Effector CD8-positive, alpha-beta T cell (primary cell): ENCODE measurements around the gene SLC29A4.
"Not testable (repeated sequence)": the region's sequence is repeated elsewhere in the genome, so short reads cannot be mapped to it uniquely, and the experiment has no call there.

Source experiments
- DNase-seq: peaks from one replicate; lab custom pipeline; 2025; lab: John Stamatoyannopoulos, UW

The SLC29A4 gene

DNA sequence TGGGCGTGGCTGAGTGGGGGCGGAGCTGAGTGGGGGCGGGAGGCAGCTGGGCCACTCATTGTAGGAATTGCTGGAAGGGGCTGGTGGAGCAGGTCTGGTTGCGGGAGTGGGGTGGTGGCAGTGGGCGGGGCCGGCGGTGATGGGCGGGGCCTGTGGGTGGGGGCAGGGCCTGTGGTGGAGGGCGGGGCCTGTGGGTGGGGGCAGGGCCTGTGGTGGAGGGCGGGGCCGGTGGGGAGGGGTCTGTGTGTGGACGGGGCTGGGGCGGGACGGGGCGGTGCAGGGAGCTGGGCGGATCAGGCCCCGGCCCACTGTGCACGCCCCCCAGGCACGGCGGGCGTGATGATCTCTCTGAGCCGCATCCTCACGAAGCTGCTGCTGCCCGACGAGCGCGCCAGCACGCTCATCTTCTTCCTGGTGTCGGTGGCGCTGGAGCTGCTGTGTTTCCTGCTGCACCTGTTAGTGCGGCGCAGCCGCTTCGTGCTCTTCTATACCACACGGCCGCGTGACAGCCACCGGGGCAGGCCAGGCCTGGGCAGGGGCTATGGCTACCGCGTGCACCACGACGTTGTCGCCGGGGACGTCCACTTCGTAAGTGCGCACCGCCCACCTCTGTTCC, 14.0 kb downstream of the SLC29A4 start:
- peak; percentile 68 for DNase-seq

DNA sequence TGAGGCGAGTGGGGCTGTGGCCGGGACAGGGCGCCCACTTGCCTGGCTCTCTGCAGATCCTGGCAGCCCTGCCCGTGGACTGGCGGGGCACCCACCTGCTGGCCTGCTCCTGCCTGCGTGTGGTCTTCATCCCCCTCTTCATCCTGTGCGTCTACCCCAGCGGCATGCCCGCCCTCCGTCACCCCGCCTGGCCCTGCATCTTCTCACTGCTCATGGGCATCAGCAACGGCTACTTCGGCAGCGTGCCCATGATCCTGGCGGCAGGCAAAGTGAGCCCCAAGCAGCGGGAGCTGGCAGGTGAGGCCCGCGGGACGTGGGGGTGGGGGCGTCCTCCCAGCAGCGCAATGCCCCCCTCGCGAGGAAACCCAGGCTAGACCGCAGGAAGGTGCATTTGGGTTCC, 17.6 kb downstream of the SLC29A4 start:
- no peak for DNase-seq

DNA sequence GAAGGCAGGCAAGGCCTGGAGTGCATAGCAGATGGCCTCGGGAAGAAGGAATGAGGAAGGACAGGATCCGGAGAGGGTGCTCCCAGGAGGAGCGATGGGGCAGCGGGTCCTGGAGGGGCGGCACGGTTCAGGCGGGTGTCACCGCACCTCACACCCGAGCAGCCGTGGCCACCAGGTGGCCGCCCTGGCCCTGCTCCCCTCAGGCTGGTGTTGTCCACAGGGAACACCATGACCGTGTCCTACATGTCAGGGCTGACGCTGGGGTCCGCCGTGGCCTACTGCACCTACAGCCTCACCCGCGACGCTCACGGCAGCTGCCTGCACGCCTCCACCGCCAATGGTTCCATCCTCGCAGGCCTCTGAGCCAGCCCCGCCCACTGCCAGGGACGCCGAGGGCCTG, 19.8 kb downstream of the SLC29A4 start:
- no peak for DNase-seq

DNA sequence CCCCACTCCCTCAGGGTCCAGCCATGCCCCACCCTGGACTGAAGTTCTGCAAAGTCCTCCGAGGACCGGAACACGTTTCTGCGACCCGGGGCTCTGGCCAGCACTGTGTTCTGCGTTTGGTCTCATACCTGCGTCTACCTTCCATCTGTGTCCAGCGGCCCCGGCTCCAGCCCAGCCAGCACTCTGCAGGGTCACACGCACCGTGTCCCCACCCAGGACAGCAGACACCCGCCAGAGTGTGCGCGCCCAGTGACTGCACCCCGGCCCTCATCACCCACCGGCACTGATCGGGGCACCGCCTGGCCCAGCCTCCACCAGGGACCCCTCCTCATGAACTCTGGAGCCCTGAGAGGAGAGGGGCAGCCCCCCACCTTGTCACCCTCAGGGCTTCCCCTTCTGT, 20.3 kb downstream of the SLC29A4 start:
- DNase-seq, result no peak

DNA sequence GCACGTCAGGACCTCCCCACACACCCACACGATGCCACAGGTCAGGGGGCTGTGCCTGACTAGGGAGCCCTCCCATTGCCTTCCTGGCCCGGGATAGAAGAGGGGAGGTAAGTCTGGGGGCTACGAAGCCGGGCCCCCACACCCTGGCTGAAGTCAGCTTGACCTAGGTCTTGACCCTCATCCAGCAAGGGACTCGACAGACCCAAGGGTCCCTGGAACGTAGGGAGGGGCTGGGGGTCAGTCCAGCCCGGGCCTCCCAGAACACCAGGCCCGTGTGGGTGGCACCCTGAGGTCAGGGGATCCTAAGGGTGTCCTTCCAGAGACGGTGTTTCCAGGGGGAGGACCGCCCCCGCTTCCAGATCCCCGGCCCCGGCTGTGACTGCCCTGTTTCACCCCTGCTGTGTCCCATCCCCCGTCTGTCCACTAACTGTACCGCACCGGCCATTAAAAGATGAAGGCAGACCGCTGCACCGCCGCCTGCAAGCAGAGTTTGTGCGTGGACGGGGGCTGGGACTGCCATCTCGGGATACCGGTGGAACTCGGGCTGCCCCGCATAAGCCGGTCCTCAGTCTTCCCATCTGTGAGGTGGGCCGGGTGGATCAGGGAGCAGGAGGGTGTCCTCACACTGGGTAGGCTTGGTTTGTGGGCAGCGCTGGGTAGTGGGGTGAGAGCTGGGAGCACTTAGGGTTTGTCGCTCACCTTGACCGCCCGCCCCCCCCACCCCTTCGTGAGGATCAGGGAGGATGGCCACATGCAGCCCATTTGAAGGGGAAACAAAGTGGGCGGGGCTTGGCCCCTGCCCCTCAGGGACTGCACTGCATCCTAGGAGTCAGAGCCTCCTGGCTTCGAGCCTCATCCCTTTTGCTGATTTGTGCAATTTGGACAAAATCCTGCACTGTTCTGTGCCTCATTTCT, 21.1 kb downstream of the SLC29A4 start:
- DNase-seq, result no peak

DNA sequence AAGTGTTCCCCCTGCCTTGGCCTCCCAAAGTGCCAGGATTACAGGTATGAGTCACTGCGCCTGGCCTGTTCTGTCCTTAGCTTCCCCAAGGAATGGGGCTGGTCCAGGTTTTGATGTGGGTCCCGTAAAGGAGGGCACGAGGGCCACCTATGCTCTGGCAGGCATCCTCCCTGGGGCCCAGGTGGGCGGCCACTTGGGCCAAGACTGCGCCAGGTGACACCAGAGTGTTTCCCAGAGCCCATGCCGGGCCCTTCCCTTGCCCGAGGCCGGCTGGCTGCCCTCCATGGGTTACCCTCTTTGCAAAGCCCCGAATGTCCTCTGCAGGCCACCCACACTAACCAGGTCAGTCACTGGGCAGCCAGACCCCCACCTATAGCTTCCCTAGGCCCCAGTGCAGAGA, 22.3 kb downstream of the SLC29A4 start:
- DNase-seq, result not testable (repeated sequence)

DNA sequence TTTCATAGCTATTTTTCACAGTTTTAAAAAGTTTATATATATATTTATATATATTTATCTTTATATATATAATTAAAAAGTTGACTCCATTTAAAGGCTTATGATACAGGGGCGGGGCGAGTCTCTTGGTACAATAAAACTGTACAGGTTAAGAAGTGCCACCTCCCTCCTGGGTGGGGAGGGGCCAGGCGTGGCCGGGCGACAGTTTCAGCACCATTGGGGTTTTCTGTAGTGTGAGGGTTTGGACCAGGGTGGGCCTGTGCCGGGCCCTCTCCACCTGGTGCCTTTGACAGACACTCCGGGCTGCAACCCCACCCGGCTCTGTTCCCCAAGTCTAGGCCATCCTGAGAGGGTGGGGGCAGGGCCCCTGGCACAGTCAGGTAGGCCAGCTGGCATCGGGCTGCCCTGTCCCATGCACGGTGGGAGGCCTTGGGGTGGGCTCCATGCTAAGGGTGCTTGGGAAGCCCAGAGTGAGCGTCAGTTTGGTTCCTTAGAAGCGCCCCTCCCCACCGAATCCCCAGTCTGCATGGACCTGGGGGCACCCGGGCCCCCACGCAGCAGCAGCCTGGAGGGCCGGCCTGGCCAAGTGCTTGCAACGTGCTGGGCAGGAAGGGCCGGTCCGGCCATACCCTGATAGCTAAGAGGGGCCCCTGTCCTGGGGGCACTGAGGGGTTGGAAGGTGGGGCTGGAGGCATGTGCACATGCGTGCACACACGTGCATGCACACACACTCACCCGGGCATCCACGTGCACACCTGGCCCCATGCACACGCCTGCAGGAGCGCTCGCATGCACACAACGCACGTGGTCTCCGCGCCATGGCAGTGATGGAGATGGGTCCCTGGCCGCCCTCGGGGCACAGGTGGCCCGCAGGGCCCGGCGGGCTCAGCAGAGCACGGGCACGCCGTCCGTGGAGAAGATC, 24.7 kb downstream of the SLC29A4 start:
- not testable (repeated sequence) for DNase-seq

DNA sequence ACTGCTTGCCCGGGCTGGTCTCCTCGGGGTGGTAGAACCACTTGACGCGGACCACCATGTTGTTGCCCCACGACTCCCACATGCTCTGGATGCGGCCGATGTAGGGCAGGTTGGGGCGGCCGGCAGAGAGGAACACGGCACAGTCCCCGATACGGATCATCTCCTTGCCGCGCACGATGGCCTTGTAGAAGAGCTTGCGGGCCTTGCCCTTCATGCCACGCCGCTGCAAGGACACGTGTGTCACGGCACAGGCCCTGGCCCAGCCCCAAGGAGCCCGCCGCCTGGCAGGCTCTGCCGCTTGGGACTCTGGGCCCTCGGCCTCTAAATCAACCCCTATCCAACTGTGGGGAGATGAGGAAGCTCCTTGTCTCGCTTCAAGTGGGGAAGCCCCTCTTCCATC, 26.4 kb downstream of the SLC29A4 start:
- no peak for DNase-seq

DNA sequence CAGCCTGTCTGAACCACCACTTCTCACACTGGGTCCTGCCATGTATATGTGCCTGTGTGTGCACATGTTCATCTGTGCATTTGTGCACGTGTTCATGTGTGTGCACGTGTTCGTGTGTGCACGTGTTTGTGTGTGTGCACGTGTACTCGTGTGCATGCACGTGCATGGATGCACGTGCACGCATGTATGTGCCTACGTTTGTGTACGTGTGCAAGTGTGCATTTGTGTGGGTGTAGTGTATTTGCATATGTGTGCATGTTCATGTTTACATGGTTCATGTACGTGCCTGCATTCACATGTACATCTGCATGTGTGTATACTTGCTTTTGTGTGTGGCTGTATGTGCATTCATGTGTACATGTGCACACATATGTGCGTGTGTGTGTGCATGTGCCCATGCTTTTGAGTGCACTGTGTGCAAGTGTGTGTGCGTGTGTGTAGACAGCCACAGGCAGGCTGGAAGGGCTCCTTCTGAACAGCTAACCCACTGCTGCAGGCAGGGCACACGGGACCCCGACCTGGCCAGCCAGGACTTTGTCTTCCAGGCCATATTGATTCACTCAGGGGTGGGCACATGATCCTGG, 28.2 kb downstream of the SLC29A4 start:
- DNase-seq, result no peak

DNA sequence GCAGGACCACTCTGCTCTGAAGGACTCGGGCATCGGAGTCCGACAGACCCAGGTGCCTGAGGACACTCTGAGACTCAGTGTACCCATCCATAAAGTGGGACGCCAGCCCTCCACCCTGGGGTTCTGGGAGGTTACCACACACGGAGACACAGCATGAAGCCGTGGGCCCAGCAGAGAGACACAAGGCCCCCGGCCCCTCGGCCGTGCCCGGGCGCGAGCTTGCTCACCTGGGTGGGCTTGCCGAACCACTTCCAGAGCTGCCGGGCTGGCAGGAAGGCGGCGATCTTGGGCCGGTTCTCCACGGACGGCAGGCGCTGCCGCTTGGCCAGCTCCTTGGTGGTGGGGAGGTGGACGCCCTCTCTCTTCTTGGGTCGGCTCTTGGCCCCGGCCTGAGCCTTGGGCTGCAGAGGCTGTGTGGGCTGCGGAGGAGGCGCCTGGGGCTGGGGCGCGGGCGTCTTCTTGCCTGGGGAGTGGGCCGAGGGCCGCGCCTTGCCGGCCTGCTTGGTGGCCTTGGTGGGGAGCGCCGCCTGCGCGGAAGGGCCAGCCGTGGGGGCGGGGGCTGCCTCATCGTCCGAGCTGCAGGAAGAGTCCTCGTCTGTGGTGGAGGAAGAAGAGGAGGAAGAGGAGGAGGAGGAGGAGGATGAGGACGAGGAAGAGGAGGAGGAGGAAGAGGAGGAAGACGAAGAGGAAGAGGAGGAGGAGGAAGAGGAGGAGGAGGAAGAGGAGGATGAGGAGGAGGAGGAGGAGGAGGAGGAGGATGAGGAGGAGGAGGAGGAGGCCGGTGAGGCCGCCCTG, 29.7 kb downstream of the SLC29A4 start:
- DNase-seq, result not testable (repeated sequence)

DNA sequence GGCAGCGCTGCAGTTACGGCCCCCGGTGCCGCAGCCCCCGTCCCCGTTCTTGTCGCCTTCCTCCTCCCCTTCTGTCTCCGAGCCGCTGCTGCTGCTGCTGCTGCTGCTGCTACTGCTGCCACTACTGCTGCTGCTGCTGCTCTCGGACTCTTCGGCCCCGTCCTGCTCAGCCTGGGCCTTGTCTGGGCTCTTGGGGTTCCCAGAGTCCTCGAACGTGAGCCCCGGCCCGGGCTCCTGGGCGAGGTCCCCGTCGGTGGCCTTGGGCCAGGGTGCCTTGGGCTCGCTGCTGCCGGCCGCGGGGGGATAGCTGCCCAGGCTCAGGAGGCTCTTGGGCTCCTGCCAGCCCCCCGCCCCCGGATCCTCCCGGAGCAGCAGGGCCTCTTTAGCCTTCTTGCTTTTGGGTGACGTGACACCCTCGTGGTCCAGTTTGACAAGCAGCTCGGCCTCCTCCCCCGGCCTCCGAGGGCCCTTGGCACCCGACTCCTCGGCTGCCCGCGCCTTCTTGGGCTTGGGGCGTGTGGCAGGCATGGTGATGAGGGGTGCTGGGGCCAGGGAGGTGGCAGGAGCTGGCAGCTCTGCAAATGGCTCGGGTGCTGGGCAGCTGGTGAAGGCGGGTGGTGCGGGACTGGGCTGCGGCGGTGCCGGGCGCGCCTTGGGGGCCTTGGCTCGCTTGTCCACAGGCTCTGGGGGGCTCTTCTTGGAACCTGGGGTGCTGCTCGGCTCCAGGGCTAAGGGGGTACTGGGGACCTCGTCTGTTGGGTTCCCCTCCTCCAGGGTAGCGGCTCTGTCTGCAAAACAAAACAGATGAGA, 30.5 kb downstream of the SLC29A4 start:
- not testable (repeated sequence) for DNase-seq

DNA sequence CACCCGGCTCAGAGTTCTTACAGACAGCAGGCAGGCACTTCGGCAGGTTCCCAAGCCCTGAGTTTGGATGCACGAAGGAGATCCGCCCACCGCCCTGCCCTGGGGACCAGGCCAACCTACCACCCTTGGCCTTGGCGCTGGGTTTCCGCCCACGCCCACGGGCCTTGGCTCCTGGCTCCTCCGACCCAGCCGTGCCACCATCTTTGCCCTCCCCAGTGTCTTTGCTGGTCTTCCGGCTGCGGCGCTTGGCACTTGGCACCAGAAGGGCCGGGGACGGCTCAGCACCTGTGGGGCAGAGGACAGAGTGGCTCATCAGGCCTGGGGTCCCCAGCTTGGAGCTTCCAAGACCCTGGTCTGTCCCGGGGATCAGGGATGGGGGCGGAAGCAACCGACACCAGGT, 32.1 kb downstream of the SLC29A4 start:
- DNase-seq, result no peak

DNA sequence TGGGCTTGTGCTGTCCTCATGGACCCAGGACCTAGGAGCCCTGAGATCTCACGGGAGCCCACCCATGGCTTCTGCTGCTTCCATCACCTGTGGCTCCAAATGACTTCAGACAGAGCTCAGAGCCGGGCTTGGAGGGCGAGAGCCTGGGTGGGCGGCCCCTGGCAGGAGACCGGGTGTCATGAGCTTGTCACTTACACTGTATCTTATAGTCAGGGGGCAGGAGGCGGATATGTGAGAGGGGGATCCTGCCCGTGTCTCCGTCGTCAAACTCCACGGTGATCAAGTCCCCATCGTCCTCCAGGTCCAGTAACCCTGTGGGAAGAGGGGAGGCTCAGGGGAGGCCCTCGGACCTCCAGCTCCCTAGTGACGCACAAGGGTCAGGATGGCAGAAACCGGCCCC, 33.0 kb downstream of the SLC29A4 start:
- DNase-seq, result no peak

DNA sequence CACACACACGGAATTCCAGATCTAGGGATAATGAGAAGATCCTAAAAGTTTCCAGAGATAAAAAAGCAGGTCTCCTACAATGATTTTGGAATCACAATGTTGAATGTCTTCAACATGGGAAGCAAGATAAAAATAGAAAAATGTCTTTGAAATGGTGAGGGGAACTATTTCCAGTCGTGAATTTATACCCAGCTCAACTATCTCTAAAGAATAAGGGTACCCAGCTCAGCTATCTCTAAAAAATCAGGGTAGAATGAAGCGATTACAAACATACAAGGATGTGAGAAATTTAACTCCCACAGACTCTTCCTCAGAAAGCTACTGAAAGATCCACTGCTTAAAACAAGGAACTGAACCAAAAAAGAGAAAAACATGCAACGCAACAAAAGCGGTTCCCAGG, 35.9 kb downstream of the SLC29A4 start:
- not testable (repeated sequence) for DNase-seq

DNA sequence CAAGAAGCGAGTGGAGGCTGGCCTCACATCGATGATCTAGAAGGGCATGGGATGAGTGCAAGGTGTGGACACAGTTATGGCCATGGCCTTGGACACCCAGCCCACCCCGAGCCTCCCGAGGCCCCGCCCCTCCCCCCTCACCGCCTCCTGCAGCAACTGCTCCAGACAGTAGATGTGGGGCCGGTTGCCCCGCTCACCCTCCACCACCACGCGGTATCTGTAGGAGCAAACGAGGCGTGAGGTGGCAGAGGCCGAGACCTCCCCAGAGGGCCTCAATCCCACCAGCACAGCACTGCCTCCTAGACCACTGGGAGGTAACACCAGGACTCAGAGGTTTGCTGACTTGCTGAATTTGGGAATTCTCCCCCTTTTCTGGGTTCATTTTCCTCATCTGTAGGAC, 37.6 kb downstream of the SLC29A4 start:
- no peak for DNase-seq

DNA sequence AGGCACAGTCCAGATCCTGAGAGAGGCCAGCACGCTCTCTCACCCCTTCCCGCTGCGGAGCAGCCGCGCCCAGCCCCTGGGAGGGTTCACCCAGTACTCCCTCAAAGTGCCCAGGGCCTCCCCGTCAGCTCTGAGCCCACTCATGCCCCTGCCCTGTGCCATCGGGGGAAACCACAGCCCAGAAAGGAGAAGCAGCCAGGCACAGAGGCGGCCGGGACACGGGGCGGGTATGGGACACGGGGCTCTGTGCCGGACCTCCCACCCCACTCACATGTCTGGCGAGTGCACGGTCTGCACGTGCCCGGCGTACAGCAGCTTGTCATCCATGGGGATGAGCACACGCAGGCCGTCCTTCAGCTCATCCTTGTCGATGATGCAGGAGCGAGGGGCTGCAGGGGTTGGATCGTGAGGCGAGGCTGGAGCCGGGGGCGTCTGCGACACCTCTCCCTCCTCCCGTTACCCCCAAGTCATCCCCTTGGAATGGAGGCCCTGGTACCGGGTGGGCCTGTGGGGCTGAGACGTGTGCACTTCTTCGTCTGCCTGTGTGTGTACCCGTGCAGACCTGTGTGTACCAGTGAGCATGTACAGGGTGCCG, 38.2 kb downstream of the SLC29A4 start:
- no peak for DNase-seq

DNA sequence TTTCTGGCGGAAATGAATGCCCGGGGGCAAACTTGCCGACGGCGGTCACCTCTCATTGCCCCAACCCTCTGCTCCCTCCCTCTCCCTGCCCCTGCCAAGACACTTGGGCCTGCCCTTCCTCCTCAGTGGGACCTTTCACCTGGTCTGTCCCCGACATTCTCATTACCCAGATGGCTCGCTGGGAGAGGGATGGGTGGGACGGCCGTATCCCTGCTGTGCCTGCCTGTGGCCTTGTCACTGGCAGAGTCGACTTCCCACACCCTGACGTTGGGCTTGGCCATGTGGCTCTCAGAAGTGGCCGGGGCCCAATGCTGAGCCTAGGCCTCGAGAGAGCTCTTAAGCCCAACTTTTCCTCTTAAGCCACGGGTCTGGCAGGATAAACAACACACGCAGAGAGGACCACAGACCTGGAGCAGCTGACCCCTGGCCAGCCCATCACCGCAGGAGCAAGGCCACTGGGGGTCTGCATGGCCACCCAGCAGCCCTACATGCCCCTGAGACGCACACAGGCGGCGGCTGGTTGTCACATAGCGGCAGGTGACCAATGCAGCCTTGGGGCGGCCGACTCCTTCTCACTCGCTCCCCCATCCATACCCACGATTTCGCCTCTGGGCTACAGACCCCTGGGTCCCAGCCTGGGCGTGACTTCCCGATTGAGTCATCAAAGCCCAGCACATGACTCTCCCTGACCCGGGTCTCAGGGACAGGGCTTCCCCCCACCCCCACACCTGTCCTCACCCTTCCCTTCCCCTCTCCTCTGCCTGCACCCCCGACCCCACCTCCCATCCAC, 40.1 kb downstream of the SLC29A4 start:
- DNase-seq, result no peak

DNA sequence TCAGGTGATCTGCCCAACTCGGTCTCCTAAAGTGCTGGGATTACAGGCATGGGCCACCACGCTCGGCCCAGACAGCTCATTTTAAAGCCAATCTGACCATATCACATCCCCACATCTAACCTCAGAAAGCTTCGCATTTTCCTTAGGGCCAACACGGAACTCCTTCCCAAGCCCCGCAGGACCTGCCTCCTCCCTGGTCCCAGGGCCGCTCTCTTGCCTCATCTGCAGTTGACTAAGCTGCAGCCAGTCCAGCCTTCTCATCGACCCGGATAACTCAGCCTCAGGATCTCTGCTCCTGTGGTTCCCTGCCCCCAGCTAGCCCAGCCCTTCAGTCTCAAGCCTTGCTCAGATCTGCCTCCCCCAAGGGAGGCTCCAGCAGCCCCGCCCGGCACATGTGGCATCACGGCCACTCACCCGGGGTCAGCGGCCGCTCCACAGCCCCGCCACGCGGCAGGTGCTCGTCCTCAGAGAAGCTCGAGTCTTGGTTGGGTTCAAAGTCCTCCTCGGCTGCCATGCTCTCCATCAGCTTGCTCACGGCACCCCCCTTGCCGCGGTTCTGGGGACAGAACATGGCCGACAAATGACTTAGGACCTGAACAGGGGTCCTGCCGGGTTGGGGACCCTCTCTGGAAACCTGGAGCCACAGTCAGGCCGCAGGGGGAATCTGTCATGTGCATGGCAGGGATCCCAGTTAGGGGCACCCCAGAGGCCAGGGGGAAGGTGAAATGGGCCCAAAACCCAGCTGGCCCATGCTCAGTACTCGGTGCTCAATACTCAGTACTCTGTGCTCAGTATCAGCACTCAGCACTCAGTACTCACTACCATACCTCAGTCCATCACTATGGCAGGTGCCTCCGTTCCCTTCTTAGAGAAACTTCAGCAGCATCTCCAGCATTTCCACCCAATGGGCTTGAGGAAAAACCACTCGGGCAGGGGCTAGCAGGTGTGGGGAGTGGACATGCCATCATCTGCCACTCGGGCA, 41.3 kb downstream of the SLC29A4 start:
- not testable (repeated sequence) for DNase-seq
